ENCODE data around the gene F8. TPM values are rescaled to one million over a fixed set of nuclear protein-coding genes. Genes with fewer than 3 reads are reported as not detected.
"Not testable (repeated sequence)": the region's sequence is repeated elsewhere in the genome, so short reads cannot be mapped to it uniquely, and the experiment has no call there.

F8 gene
- total and polyA plus RNA-seq, 2 donors (not counting 1 experiment from before 2014, with no cell fraction given) = 4.5 to 7.9 TPM

DNA sequence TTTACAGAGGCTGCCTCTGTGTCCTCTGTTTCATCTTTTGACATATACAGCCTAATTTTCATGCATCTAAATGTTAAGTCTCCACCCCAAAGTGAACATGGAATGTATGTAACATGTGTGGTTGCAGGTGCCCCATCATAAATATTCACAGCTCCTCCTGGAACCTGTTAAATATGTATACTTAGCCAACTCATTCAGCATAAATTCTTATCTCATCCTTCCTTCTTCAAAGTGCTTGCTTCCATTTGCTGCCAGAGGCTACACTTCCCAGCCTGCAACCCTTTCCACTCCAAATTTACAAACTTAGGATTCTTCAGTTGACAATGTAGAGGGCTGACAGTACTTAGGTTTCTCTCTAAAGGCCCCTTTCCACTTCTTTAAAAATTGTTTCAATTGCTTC is 60.6 kb downstream of the F8 start:
- Histone ChIP-seq H3K27me3 (ENCODE audit: control insufficient read depth, insufficient read depth, low read length) (no peaks in the 10 kb centered on the region), H3K4me3 (replicated peaks in 1 of 4; ENCODE audit: control extremely low read depth in 1 of 4, insufficient read depth in 1 of 4, low read depth in 3 of 4, low read length in 4 of 4) (no peak overlapping the region), H2AFZ (ENCODE audit: low read length) (no peak overlapping the region), H3K79me2 (ENCODE audit: control insufficient read depth, insufficient read depth, low read length) (no peaks in the 10 kb centered on the region), H3K9ac (ENCODE audit: insufficient read depth, low read length) (no peak overlapping the region), H3K36me3 (ENCODE audit: control insufficient read depth, insufficient read depth, low read length) (no peaks in the 10 kb centered on the region), H3K4me2 (ENCODE audit: extremely low read depth, insufficient read depth, low read length) (no peak overlapping the region), H3K4me1 (ENCODE audit: control insufficient read depth, extremely low read depth, insufficient read depth, low read length) (no peaks in the 10 kb centered on the region), H3K27ac (ENCODE audit: insufficient read depth, low read length) (no peak overlapping the region), H4K20me1 (ENCODE audit: control insufficient read depth, extremely low read depth, insufficient read depth, low read length) (no peaks in the 10 kb centered on the region), H3K9me3 (ENCODE audit: control insufficient read depth, insufficient read depth, low read depth, low read length) (no peaks in the 10 kb centered on the region)
- DNase-seq (ENCODE audit: low read depth in 2 of 2) = no peak
- no peak for TF ChIP-seq EZH2 (IDR thresholded peaks at IDR 0.05; ENCODE audit: low read length, missing control alignments)
- TF ChIP-seq, protein P1, sequence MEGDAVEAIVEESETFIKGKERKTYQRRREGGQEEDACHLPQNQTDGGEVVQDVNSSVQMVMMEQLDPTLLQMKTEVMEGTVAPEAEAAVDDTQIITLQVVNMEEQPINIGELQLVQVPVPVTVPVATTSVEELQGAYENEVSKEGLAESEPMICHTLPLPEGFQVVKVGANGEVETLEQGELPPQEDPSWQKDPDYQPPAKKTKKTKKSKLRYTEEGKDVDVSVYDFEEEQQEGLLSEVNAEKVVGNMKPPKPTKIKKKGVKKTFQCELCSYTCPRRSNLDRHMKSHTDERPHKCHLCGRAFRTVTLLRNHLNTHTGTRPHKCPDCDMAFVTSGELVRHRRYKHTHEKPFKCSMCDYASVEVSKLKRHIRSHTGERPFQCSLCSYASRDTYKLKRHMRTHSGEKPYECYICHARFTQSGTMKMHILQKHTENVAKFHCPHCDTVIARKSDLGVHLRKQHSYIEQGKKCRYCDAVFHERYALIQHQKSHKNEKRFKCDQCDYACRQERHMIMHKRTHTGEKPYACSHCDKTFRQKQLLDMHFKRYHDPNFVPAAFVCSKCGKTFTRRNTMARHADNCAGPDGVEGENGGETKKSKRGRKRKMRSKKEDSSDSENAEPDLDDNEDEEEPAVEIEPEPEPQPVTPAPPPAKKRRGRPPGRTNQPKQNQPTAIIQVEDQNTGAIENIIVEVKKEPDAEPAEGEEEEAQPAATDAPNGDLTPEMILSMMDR (conservative IDR thresholded peaks at IDR 0.05 in 1 of 2, IDR thresholded peaks at IDR 0.05 in 1 of 2; ENCODE audit: low read depth in 1 of 2, low read length in 2 of 2) = no peak

DNA sequence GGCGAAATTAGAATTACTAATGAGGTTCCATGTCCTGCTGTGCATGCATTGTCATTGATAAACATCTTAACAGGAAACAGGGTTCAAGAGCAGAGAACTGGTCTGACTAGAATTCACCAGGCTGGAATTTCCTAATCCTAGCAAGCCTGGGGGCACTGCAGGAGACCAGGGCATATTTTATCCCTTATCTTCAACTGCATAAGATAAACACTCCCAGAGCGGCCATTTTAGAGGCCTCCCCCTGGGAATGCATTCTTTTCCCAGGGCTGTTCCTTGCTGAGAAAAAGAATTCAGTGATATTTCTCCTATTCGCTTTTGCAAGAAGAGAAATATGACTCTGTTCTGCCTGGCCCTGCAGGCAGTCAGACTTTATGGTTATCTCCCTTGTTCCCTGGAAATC is 66.7 kb downstream of the F8 start:
- H4K20me1 ChIP-seq (ENCODE audit: control insufficient read depth, extremely low read depth, insufficient read depth, low read length); DNase-seq (ENCODE audit: low read depth in 2 of 2); H3K27me3 ChIP-seq (ENCODE audit: control insufficient read depth, insufficient read depth, low read length); H3K4me3 ChIP-seq (replicated peaks in 1 of 4; ENCODE audit: control extremely low read depth in 1 of 4, insufficient read depth in 1 of 4, low read depth in 3 of 4, low read length in 4 of 4); H3K27ac ChIP-seq (ENCODE audit: insufficient read depth, low read length); H3K4me1 ChIP-seq (ENCODE audit: control insufficient read depth, extremely low read depth, insufficient read depth, low read length); H2AFZ ChIP-seq (ENCODE audit: low read length); H3K9ac ChIP-seq (ENCODE audit: insufficient read depth, low read length); H3K79me2 ChIP-seq (ENCODE audit: control insufficient read depth, insufficient read depth, low read length); H3K36me3 ChIP-seq (ENCODE audit: control insufficient read depth, insufficient read depth, low read length); H3K4me2 ChIP-seq (ENCODE audit: extremely low read depth, insufficient read depth, low read length); H3K9me3 ChIP-seq (ENCODE audit: control insufficient read depth, insufficient read depth, low read depth, low read length): not testable (repeated sequence)

DNA sequence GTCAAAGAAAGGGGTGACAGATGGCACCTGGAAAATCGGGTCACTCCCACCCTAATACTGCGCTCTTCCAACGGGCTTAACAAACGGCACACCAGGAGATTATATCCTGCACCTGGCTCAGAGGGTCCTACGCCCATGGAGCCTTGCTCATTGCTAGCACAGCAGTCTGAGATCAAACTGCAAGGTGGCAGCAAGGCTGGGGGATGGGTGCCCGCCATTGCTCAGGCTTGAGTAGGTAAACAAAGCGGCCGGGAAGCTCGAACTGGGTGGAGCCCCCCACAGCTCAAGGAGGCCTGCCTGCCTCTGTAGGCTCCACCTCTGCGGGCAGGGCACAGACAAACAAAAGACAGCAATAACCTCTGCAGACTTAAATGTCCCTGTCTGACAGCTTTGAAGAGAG is 83.3 kb downstream of the F8 start:
- H3K9me3 ChIP-seq (ENCODE audit: control insufficient read depth, insufficient read depth, low read depth, low read length); DNase-seq (ENCODE audit: low read depth in 2 of 2); H3K79me2 ChIP-seq (ENCODE audit: control insufficient read depth, insufficient read depth, low read length); H3K4me2 ChIP-seq (ENCODE audit: extremely low read depth, insufficient read depth, low read length); H3K27me3 ChIP-seq (ENCODE audit: control insufficient read depth, insufficient read depth, low read length); H3K4me3 ChIP-seq (replicated peaks in 1 of 4; ENCODE audit: control extremely low read depth in 1 of 4, insufficient read depth in 1 of 4, low read depth in 3 of 4, low read length in 4 of 4); H2AFZ ChIP-seq (ENCODE audit: low read length); H4K20me1 ChIP-seq (ENCODE audit: control insufficient read depth, extremely low read depth, insufficient read depth, low read length); H3K4me1 ChIP-seq (ENCODE audit: control insufficient read depth, extremely low read depth, insufficient read depth, low read length); H3K36me3 ChIP-seq (ENCODE audit: control insufficient read depth, insufficient read depth, low read length); H3K9ac ChIP-seq (ENCODE audit: insufficient read depth, low read length); H3K27ac ChIP-seq (ENCODE audit: insufficient read depth, low read length): not testable (repeated sequence)

DNA sequence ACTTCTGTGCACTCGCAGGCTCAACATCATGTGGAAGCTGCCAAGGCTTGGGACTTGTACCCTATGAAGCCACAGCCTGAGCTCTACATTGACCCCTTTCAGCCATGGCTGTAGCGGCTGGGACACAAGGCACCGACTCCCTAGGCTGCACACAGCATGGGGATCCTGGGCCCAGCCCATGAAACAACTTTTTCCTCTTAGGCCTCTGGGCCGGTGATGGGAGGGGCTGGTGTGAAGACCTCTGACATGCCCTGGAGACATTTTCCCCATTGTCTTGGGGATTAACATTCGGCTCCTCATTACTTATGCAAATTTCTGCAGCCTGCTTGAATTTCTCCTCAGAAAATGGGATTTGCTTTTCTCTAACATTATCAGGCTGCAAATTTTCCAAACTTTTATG is 97.8 kb downstream of the F8 start:
- H3K9ac ChIP-seq (ENCODE audit: insufficient read depth, low read length); H3K4me1 ChIP-seq (ENCODE audit: control insufficient read depth, extremely low read depth, insufficient read depth, low read length); H3K36me3 ChIP-seq (ENCODE audit: control insufficient read depth, insufficient read depth, low read length); H3K4me3 ChIP-seq (replicated peaks in 1 of 4; ENCODE audit: control extremely low read depth in 1 of 4, insufficient read depth in 1 of 4, low read depth in 3 of 4, low read length in 4 of 4); H4K20me1 ChIP-seq (ENCODE audit: control insufficient read depth, extremely low read depth, insufficient read depth, low read length); H3K9me3 ChIP-seq (ENCODE audit: control insufficient read depth, insufficient read depth, low read depth, low read length); H3K4me2 ChIP-seq (ENCODE audit: extremely low read depth, insufficient read depth, low read length); H3K27ac ChIP-seq (ENCODE audit: insufficient read depth, low read length); H2AFZ ChIP-seq (ENCODE audit: low read length); H3K27me3 ChIP-seq (ENCODE audit: control insufficient read depth, insufficient read depth, low read length); H3K79me2 ChIP-seq (ENCODE audit: control insufficient read depth, insufficient read depth, low read length); DNase-seq (ENCODE audit: low read depth in 2 of 2): not testable (repeated sequence)
